GM21390 (cell line): ENCODE results near the gene ZFP42.
"Not testable (repeated sequence)": the region's sequence is repeated elsewhere in the genome, so short reads cannot be mapped to it uniquely, and the experiment has no call there.

ENCODE experiments used
- ATAC-seq: cut with Tn5 transposase; IDR thresholded peaks from one replicate; pipeline ENCODE4 v1.9.1; 2021; ENCODE audit not compliant: unreplicated experiment

Gene ZFP42

DNA sequence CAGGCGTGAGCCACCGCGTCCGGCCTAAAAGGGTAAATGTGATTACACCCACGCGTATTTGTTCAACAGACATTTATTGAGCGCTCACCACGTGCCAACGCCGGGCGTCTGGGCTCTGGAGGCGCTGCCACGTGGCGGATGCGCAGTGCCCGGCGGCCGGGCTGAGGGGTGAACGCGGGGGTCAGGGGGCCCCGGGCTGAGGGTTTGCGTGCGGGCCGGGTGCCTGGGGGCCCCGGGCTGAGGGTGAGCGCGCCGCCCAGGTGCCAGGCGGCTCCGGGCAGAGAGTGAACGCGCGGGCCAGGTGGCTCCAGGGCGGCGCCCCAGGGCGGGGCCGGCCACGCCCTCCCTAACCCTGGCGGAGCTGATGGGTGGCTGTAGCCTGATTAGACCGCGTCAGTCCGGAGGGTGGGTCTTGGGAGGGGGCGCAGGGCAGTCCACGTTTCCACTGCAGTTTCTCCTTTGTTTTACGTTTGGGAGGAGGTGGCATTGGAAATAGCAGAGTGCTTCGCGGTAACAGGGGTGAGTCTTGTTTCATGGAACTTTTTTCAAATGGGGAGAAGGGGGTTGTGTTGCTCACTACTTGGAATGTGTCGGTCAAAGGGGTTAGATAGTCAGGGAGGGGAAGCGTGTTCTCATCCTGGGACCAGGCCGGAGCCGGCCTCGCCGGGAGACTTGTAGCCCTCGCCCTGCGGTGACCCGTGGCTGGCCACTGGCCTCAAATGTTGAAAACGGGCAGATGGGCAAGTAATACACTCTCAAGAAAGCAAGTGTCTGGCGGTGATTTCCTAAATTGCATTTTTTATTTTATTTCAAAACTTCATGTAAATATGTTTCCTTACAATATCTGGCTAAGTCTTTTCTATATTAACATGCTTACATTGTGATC is at the start of gene ZFP42:
Gene ZFP42 (plus strand): TSS at position 450 of the 886 bp plus-strand sequence. CDS start 7,037 bp downstream, outside the sequence.
- no peak for ATAC-seq

DNA sequence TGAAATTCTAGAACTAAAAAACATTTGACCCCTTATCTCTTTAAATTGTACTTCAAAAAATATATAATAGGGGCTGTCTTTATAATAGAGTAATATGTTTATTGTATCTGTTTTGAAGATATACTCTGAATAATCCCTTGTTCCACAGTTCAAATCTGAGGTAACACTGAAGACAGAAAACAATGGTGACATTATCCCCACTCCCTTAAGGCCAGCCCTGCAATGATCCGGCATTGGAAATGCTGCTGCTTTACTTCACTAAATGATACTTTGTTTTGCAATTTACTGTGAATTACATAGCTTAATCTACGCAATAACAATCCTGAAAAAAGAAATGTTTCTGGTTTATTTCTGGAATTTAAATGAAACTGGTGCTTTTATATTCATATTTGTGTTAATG is 34.4 kb upstream of the ZFP42 start:
- ATAC-seq = no peak

DNA sequence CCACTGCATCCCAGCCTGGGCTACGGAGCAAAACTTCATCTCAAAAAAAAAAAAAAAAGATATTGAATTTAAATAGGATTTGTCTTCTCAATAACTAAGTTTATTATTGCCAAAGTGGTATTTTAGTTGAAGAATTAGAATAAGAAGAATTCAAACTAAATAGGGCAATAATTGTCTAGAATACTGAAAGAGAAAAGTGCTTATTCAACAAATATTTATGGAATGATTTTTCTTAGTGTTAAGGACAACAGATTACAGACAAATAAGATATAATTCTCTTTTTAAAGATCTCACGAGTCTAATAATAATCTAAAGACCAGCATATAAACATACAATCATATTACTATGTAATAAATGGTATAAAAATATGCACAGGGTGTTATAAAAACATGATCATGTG is 33.6 kb upstream of the ZFP42 start:
- no peak for ATAC-seq

GRCh38 chr4:187962926-187963325 is 32.6 kb upstream of the ZFP42 start:
- no peak for ATAC-seq

GRCh38 chr4:187965726-187966125 is 29.8 kb upstream of the ZFP42 start:
- no peak for ATAC-seq

DNA sequence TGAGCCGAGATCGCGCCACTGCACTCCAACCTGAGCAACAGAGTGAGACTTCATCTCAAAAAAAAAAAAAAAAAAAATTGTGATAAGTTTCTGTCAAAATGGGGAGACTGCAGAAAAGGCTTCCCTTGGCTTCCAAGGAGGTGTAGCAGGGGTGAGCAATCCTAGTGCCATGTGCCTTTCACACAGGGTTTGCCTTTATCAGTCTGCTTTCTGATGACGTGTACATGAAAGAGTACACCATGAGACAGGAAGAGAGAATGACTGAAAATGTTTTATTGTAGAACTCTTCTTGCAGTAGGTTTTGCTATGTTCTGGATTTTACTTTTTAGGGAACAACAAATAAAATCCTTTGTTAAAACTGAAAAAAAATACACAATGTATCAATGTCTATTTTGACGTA is 23.4 kb upstream of the ZFP42 start:
- no peak for ATAC-seq

DNA sequence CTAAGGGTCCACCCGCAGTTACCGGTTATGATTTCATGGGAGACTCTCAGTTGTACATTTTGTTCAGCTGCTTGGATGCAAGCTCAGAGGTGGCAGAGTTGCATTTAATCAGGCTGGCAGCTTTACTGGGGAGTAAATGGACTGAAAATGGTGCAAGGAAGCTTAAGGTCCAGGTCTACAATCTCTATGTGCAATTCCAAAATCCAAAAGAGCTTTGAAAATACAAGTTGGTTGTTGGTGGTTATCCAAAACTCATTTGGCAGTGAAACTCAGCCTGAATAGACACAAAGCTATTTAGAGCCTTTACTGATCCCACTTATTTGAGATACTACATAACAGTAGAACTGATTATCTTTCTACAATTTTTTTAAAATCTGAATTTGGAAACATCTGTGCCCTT is 11.8 kb upstream of the ZFP42 start:
- no peak for ATAC-seq

- no peak for ATAC-seq
Observed at GRCh38 chr4:187992971-187993370, 2.6 kb upstream of the ZFP42 start.

DNA sequence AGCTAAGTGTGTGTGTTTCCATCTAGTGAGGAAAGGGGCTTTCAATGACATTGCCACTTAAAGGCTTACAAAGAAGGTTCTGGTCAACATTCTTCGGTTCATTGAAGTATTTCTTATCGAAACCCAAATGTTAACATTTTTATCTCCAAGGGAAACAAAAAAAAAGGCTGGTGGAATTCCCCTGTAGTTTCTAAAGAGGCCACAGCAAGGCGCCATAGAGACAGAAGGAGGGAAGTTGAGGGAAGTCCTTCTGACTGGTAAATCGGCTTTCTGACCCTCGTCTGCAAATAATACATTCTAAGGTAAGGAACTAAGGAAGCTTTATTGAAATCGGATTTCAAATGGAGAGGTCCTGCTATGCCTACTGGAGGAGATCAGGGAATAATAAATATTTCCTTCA is 1.7 kb upstream of the ZFP42 start:
- ATAC-seq = no peak

DNA sequence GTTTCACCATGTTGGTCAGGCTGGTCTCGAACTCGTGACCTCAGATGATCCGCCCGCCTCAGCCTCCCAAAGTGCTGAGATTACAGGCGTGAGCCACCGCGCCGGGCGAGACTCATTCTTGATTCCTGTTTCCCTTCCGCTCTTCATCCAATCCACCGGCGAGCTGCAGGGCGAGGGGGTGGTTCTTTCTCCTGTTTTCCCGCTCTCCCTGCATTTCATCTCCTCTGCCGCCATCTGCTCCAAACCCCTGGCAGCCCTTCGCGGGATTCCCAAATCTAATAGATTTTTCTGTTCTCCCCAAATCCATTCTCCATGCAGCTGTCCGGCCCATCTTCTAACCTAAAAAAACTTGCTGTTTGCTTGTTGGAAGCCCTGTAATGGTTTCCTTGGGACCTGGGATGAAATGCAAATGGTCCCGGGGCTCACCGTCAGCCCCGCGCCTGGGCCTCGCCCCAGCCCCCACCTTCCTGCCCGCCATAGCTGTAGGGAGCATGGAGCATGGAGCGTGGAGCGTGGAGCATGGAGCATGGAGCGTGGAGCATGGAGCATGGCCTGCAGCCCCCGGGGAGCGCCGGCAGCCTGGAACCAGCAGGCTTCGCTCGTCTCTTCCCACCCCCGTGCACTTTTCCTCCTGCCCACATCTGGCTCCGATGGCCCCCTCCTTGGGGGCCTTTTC is 1.1 kb downstream of the ZFP42 start:
- ATAC-seq = no peak

DNA sequence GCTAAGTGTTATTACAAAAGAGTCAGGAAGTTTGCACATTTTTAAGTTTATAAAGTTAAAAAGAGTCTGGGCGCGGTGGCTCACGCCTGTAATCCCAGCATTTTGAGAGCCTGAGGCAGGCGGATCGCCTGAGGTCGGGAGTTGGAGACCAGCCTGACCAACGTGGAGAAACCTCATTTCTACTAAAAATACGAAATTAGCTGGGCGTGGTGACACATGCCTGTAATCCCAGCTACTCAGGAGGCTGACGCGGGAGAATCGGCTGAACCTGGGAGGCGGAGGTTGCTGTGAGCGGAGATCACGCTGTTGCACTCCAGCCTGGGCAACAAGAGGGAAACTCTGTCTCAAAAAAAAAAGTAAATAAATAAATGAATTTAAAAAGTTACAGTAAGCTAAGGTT is 2.4 kb downstream of the ZFP42 start:
- ATAC-seq = not testable (repeated sequence)

DNA sequence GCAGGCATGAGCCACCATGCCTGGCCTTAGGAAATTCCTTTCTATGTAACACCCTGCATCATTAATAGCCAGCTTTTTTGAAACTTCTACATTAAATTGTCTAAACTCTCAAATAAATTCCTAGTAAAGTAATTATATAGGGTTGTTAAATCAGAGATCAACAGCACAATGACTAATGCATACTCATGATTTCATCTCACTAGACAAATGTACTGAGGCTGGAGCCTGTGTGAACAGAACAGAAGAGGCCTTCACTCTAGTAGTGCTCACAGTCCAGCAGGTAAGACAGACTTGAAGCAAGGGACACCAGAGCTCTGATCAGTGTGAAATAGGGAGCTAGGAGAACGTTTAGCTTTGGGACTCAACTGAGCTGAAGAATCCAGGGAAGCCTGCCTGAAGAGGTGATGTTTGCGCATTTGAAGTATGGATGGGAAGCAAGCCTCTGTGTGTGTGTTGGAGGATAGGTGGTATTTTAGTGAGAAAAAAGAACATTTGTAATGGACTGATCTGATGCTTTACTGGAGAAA is 3.9 kb downstream of the ZFP42 start:
- no peak for ATAC-seq

- no peak for ATAC-seq
Observed at GRCh38 chr4:188002323-188002722, 6.8 kb downstream of the ZFP42 start.

GRCh38 chr4:188002751-188003150 is 7.2 kb downstream of the ZFP42 start:
- ATAC-seq = no peak

GRCh38 chr4:188005561-188005960 is 10.0 kb downstream of the ZFP42 start:
- ATAC-seq = no peak

GRCh38 chr4:188006285-188006848 is 10.8 kb downstream of the ZFP42 start:
- no peak for ATAC-seq

DNA sequence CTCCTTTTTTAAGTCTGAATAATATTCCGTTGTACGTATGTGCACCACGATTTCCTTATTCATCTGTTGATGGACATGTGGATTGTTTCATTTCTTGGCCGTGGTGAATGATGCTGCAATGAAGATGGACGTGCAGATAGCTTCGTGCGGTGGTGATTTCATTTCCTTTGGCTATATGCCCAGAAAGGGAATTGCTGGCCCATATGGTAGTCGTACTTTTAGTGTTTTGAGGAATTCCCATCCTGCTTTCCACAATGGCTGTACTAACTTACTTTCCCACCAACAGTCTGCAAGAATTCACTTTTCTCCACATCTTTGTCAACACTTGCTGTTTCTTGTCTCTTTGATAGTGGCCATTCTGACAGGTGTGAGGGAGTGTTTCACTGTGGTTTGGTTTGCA is 12.8 kb downstream of the ZFP42 start:
- no peak for ATAC-seq

DNA sequence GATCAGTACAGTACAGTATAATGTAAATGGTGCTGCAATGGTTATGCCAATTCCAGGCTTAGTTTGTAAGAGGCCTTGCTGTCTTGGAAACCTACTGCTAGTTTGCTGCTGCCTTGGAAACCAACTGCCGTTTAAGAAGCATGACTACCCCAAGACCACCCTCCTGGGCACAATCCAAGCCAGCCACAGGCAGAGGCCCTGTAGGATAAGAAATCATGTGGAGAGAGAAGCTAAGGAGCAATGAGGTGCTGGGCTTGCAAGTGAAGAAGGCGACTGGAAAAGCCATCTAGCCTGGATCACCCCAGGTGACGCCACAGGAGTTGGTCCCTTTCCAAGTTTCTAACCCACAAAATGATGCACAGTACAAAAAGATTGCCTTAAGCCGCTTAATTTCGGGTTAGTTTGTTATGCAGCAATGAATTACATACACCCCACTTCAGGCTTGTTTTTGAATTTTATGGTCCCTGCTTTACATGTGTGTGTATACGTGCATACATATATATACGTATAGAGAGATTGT is 16.9 kb downstream of the ZFP42 start:
- no peak for ATAC-seq

DNA sequence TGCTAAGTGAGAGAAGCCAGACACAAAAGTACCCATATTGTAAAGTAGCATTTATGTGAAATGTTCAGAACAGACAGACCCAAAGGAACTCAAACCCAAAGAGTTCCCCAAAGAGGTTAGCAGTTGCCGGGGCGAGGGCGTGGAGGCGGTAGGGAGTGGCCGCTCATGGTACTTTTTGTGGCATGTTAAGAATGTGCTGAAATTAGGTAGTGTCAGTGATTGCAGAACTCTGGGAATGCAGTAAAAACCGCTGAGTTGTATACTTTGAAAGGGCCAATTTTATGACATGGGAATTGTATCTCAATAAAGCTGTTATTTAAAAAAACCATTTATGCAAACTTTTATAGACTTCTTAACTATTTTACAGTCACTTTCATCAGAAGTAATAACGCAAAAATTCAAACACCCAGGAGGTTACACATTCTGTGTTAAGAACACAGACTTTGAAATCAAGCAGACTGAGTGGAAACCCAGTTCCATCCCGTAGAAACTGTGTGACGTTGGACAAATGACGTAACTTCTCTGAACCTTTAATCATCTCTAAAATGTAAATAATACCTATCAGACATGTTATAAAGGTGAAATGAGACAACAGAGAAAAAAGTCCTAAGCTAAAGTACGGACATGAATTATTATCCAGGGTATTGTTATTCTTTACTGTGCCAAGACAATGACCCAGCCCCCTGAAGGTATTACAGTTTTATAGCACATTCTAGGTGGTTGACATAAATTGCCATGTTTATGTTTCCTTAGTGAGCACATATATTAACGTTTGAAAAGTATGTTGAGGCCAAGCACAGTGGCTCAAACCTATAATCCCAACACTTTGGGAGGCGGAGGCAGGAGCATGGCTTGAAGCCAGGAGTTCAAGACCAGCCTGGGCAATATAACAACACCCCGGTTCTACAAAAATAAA is 19.7 kb downstream of the ZFP42 start:
- no peak for ATAC-seq

- no peak for ATAC-seq
Observed at GRCh38 chr4:188016754-188017153, 21.2 kb downstream of the ZFP42 start.

- no peak for ATAC-seq
Observed at GRCh38 chr4:188018262-188018661, 22.7 kb downstream of the ZFP42 start.
